Stimulated activated CD8-positive, alpha-beta memory T cell treated with anti-CD3 and anti-CD28 coated beads, Interleukin-15, amount 100 ng/mL, for 1 hour (primary cell): ENCODE measurements around the gene TMC1.
"Not testable (repeated sequence)": the region's sequence is repeated elsewhere in the genome, so short reads cannot be mapped to it uniquely, and the experiment has no call there.

Experiments used
- DNase-seq: peaks from one replicate; pipeline ENCODE4 v3.0.0-alpha.2; 2020; ENCODE audit warnings: low read depth

TMC1 gene

GRCh38 chr9:72526901-72527800, 5.7 kb downstream of the TMC1 start:
- peak; percentile 51 for DNase-seq

DNA sequence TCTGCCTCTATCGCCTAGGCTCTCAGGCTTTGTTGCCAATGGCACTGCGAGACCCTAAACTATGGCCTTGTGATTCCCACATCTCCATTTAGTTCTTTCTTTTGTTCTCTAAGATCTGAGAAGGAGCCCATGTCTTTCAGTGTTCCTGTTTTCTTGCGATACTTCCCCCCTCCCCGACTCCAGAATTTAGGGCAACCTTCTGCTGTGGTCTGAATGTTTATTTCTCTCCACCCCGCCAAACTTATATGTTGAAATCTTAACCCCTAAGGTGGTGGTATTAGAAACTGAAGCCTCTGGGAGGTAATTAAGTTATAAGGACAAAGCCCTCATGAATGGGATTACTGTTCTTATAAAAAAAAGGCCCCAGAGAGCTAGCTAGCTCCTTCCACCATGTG, 6.4 kb downstream of the TMC1 start:
- DNase-seq = no peak

DNA sequence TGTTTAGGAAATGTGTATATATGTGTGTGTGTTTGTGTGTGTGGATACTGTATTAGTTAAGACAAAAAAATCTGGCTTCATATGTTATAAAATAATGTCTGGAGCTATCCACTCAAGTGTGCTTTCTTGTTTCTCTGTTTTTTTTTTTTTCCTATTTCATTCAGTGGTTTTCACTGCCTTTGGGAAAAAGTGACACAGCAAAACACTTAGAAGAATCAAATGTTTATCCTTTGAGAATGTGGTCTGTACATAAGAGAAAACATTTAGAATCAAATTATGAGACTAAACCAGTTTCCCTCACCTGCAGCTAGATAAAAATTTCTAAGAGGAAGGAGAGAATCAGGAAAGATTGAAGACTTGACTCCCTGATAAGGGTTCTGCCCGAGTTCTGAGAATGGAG, 8.1 kb downstream of the TMC1 start:
- no peak for DNase-seq

- no peak for DNase-seq
Observed at GRCh38 chr9:72533322-72533721, 11.9 kb downstream of the TMC1 start.

DNA sequence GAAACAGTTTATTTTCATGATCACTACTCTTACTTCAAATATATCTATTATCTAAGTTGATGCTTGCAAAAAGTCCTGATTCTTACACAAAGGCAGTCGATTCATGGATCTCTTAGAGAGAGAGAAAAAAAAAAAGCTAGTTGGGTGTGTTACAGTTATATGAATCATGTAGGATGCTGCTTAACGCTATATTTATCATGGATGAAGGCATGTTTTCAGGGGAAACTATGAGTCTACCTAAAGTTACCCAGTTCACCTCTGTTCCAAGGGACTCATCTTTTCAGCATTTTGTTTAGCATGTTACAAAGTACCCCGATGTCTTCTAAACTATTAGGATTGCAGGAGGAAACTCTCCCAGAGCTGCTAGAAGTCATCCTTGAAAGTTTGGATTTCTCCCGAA, 13.5 kb downstream of the TMC1 start:
- DNase-seq = no peak

GRCh38 chr9:72537011-72537545, 15.7 kb downstream of the TMC1 start:
- no peak for DNase-seq

GRCh38 chr9:72537671-72538070, 16.3 kb downstream of the TMC1 start:
- no peak for DNase-seq

DNA sequence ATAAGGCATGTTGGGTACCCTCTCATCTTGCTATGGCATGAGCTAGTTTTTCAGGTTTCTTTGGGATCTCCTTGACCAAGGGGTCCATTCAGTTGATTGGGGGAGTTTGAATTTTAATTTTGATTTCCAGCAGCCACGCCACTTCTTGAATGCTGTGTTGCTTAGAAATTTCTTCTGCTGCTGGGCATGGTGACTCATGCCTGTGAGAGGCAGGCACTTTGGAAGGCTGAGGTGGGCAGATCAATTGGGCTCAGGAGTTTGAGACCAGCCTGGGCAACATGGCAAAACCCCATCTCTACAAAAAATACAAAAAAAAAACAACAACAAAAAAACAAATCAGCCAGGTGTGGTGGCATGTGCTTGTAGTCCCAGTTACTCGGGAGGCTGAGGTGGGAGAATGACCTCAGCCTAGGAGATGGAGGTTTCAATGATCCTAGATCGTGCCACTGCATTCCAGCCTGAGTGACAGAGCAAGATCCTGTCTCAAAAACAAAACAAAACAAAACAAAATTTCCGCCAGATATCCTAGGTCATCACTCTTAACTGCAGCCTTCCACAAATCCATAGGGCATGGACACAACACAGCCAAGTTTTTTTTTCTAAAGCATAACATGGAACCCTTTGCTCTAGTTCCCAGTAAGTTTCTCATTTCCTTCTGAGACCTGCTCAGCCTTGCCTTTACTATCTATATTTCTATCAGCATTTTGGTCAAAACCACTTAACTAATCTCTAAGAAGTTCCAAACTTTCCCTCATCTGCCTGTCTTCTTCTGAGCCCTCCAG, 17.7 kb downstream of the TMC1 start:
- no peak for DNase-seq

DNA sequence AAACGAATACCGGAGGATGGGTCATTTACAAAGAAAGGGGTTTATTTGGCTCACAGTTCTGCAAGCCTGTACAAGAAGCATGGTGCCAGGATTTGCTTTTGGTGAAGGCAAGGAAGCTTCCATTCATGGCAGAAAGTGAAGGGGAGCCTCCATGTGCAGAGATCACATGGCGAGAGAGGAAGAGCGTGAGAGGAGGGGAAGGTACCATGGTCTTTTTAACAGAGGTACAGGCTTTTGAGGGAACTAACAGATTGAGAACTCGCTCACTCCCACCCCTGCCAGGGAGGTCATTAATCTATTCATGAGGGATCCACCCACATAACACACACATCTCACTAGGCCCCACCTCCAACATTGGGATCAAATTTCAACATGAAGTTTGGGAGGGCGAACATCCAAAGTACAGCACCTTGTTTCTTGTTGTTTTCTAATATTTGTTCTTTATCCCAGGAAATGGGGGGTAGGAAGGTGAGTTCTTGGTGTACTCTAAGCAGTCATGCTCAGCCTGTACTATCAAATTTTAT, 18.5 kb downstream of the TMC1 start:
- no peak for DNase-seq

- DNase-seq = no peak
Observed at GRCh38 chr9:72540348-72540873, 19.0 kb downstream of the TMC1 start.

DNA sequence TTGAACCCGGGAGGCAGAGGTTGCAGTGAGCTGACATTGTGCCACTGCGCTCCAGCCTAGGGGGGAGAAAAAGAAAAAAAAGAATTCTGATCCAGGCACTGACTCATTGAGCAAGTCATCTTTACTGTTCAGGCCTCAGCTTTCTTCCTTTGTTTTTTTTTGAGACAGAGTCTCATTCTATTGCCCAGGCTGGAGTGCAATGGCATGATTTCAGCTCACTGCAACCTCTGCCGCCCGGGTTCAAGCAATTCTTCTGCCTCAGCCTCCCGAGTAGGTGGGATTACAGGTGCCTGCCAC, 21.1 kb downstream of the TMC1 start:
- not testable (repeated sequence) for DNase-seq

GRCh38 chr9:72542917-72543316, 21.5 kb downstream of the TMC1 start:
- DNase-seq = no peak

- DNase-seq = no peak
Observed at GRCh38 chr9:72551306-72551705, 29.9 kb downstream of the TMC1 start.

- no peak for DNase-seq
Observed at GRCh38 chr9:72552356-72552755, 30.9 kb downstream of the TMC1 start.

DNA sequence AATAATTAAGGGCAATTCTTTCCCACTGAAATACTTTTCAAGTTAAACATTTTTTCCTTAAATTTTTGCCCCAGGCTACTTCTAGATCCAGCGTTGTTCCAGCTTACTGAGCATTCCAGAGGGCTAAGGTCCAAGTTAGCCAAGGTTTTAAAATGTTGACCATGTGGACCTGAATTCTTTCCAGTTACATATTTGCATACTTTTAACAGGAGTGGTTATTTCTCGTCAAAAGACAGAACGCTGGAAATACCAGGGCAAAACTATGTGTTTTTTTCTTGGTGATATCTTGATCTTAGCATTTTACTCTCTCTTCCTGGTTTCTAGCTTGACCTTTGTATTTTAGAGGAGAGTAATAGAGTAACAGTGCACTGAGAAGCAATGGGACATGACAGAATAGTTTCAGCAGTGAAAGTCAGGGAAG, 32.8 kb downstream of the TMC1 start:
- no peak for DNase-seq

GRCh38 chr9:72557549-72557948, 36.1 kb downstream of the TMC1 start:
- DNase-seq = no peak

GRCh38 chr9:72560086-72560485, 38.7 kb downstream of the TMC1 start:
- DNase-seq = no peak

GRCh38 chr9:72563806-72564205, 42.4 kb downstream of the TMC1 start:
- DNase-seq = no peak

DNA sequence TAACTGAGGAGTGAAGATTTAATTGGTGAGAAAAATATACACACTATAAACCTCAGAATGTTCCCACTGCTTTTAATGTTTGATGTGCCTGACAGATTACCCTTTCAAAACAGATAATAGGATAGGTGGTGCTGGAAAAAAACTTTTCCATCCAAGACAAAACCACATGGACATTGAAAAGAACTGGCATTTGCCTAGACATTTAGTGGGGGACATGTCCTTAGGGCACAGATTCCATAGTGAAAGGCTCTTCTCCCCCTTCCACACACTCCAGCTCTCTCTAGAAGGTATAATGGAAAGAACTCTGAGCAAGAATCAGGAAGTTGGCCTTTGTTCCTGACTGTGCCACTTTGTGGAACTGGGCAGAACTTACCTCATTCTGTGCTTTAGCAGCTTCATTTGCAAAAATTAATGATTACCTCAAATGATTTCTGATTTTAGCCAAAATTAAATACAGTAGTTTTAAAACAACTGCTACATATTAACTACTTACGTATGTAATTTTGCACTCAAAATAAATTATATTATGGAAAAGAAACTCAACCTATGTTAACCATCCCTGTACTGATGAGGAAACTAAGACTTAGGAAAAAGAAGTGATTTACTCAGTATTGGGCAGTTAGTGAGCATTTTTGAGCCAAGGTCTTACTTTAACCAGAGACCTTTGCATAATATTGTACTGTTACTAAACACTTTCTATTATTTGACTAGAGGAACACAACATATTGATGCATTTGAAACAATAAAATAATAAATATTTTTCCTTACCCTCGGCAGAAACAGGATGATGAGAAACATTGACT, 43.3 kb downstream of the TMC1 start:
- no peak for DNase-seq

GRCh38 chr9:72565535-72565934, 44.1 kb downstream of the TMC1 start:
- DNase-seq = no peak

DNA sequence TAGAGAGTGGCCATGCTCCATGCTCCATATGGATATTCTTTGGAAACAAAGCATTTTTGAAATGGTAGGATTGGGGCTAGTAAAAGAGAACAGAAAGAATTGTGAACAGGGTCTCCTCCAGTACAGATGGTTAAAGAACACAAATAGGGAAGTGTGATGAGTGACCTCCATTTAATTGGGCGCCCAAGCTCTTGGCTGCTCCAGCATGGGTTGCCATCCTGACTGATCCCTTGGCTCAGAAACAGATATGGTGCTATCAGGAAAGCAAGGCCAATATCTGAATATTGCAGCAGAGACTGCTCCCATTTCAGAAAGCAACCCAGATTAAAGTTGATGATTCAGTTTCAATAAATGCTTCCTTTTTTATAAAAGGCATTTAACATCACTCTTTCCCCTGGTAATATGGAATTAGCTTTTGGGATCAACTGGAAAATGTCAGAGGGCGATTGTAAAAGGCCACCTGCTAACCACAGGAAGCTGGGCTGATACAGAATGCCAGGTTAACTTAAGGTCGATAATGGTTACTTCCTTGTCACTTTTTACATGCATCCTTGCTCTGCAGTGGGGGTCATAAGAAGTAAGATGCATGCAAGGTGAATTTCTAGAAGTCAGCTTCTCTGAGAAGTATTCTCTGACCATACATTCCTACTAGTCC, 52.9 kb downstream of the TMC1 start:
- no peak for DNase-seq
